ENCODE results near the gene CNDP1. TPM values are rescaled to one million over a fixed set of nuclear protein-coding genes. Genes with fewer than 3 reads are reported as not detected.
A peak's percentile ranks its signal among the peaks of the same experiment; 100 is the strongest.

The CNDP1 gene
- total RNA-seq, 1 donor from 2014 or later = not detected

- DNase-seq (ENCODE audit: low read depth in 2 of 2) = no peak
Measured at GRCh38 chr18:74579496-74580065, 45.3 kb downstream of the CNDP1 start.

GRCh38 chr18:74582642-74583041 is 48.3 kb downstream of the CNDP1 start:
- no peak for DNase-seq (ENCODE audit: low read depth in 2 of 2)

- DNase-seq (ENCODE audit: low read depth in 2 of 2) = no peak
Measured at GRCh38 chr18:74587441-74587840, 53.1 kb downstream of the CNDP1 start.

GRCh38 chr18:74589021-74589420 is 54.7 kb downstream of the CNDP1 start:
- no peak for DNase-seq (ENCODE audit: low read depth in 2 of 2)

GRCh38 chr18:74589811-74590210 is 55.5 kb downstream of the CNDP1 start:
- no peak for DNase-seq (ENCODE audit: low read depth in 2 of 2)

GRCh38 chr18:74590671-74591070 is 56.4 kb downstream of the CNDP1 start:
- DNase-seq (ENCODE audit: low read depth in 2 of 2) = no peak

GRCh38 chr18:74595431-74595830 is 61.1 kb downstream of the CNDP1 start:
- DNase-seq (ENCODE audit: low read depth in 2 of 2) = no peak

GRCh38 chr18:74597034-74597661 is 62.8 kb downstream of the CNDP1 start:
- DNase-seq (ENCODE audit: low read depth in 2 of 2) = peak; percentile 76 to 83

GRCh38 chr18:74597662-74598349 is 63.5 kb downstream of the CNDP1 start, which contains the start of gene ZNF407:
Gene ZNF407 (plus strand): TSS chr18:74597870. CDS start chr18:74631020, 33,150 bp downstream.
- peak; percentile 91 for DNase-seq (ENCODE audit: low read depth in 2 of 2)

- peak; percentile 62 to 68 for DNase-seq (ENCODE audit: low read depth in 2 of 2)
Measured at GRCh38 chr18:74598350-74599001, 64.2 kb downstream of the CNDP1 start.

GRCh38 chr18:74604361-74604760 is 70.1 kb downstream of the CNDP1 start:
- no peak for DNase-seq (ENCODE audit: low read depth in 2 of 2)

- DNase-seq (ENCODE audit: low read depth in 2 of 2) = no peak
Measured at GRCh38 chr18:74604774-74605173, 70.5 kb downstream of the CNDP1 start.

GRCh38 chr18:74608681-74609080 is 74.4 kb downstream of the CNDP1 start:
- DNase-seq (ENCODE audit: low read depth in 2 of 2) = no peak

- peak in 1 of 2 donors; percentile 15 for DNase-seq (ENCODE audit: low read depth in 2 of 2)
Measured at GRCh38 chr18:74609535-74609934, 75.2 kb downstream of the CNDP1 start.

GRCh38 chr18:74610051-74610615 is 75.8 kb downstream of the CNDP1 start:
- no peak for DNase-seq (ENCODE audit: low read depth in 2 of 2)

- no peak for DNase-seq (ENCODE audit: low read depth in 2 of 2)
Measured at GRCh38 chr18:74610860-74611259, 76.6 kb downstream of the CNDP1 start.

- DNase-seq (ENCODE audit: low read depth in 2 of 2) = no peak
Measured at GRCh38 chr18:74611765-74612164, 77.5 kb downstream of the CNDP1 start.

GRCh38 chr18:74613381-74613780 is 79.1 kb downstream of the CNDP1 start:
- no peak for DNase-seq (ENCODE audit: low read depth in 2 of 2)

- DNase-seq (ENCODE audit: low read depth in 2 of 2) = no peak
Measured at GRCh38 chr18:74616494-74616893, 82.2 kb downstream of the CNDP1 start.

- DNase-seq (ENCODE audit: low read depth in 2 of 2) = peak in 1 of 2 donors; percentile 25
Measured at GRCh38 chr18:74617486-74617885, 83.2 kb downstream of the CNDP1 start.

- no peak for DNase-seq (ENCODE audit: low read depth in 2 of 2)
Measured at GRCh38 chr18:74622072-74622471, 87.8 kb downstream of the CNDP1 start.
